ENCODE measurements around the gene PCDHGA3.
"Not testable (repeated sequence)": the region's sequence is repeated elsewhere in the genome, so short reads cannot be mapped to it uniquely, and the experiment has no call there.

Gene PCDHGA3

DNA sequence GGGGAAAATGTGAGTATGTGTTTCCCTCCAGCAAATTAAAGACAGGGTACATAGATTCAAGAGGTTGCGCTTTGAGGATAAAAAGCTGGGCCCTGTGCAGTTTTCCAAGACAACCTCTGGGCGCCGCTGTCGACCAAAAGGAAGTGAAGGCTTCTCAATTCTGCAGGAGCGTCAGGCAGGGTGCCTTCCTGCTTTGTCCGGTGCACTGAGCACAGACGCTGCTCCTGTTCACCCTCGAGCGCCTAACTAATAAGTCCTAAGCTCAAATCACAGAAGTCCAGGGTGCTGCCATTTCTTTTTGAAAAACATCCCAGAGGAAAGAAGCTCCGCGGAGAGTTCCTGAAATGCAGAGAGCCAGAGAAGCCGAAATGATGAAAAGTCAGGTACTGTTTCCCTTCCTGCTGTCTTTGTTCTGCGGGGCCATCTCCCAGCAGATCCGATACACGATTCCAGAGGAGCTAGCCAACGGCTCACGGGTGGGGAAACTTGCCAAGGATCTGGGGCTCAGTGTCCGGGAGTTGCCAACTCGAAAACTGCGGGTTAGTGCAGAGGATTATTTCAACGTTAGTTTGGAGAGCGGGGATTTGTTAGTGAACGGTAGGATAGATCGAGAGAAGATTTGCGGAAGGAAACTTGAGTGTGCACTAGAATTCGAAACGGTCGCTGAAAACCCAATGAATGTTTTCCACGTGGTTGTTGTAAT, 6.4 kb downstream of the PCDHGA3 start, which contains the start of gene PCDHGB1:
TSS of gene PCDHGB1 (plus strand) at position 183 of the 703 bp plus-strand sequence. CDS start at position 345, 162 bp downstream.
- DNase-seq, result no peak

DNA sequence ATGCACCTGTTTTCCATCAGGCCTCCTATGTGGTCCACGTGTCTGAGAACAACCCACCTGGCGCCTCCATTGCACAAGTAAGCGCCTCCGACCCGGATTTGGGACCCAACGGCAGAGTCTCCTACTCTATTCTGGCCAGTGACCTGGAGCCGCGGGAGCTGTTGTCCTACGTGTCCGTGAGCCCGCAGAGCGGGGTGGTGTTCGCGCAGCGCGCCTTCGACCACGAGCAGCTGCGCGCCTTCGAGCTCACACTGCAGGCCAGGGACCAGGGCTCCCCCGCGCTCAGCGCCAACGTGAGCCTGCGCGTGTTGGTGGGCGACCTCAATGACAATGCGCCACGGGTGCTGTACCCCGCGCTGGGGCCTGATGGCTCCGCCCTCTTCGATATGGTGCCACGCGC, 8.0 kb downstream of the PCDHGA3 start:
- no peak for DNase-seq

DNA sequence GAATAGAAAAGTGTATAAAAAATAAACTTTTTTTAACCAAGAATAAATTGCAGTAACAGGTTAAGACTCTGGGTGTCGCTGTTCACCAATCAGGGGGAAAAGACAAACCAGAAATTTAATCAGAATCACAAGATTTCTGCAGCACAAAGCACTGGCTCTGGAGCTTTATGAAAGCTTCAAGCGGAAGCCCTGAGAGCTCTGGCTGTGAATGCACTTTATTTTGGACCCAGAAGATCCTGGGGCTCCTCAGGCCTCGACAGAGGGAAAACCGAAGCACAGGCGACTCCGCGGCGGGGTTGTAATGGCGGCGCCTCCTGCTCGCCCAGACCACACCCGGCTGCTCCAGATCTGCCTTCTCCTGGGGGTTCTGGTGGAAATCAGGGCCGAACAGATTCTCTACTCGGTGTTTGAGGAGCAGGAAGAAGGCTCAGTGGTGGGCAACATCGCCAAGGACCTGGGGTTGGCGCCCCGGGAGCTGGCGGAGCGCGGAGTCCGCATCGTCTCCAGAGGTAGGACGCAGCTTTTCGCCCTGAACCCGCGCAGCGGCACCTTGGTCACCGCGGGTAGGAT, 11.4 kb downstream of the PCDHGA3 start, which contains the start of gene PCDHGA4:
TSS of gene PCDHGA4 (plus strand) at position 122 of the 570 bp plus-strand sequence. CDS start at position 209, 87 bp downstream.
- no peak for DNase-seq

DNA sequence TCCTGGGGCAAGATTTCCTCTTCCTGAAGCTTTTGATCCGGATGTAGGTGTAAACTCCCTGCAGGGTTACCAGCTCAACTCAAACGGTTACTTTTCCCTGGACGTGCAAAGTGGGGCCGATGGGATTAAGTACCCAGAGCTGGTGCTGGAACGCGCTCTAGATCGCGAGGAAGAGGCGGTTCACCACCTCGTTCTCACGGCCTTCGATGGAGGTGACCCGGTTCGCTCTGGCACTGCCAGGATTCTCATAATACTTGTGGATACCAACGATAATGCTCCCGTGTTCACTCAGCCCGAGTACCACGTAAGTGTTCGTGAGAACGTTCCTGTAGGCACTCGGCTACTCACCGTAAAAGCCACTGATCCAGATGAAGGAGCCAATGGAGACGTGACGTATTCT, 12.0 kb downstream of the PCDHGA3 start:
- no peak for DNase-seq

DNA sequence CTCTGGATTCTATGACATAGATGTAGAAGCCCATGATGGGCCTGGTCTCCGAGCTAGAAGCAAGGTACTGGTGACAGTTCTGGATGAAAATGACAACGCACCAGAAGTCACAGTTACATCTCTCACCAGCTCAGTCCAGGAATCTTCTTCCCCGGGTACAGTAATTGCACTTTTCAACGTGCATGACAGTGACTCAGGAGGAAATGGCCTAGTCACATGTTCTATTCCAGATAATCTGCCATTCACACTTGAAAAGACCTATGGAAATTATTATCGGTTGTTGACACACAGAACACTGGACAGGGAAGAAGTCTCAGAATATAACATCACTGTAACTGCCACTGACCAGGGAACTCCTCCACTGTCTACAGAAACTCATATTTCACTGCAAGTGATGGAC, 12.5 kb downstream of the PCDHGA3 start:
- DNase-seq, result no peak

DNA sequence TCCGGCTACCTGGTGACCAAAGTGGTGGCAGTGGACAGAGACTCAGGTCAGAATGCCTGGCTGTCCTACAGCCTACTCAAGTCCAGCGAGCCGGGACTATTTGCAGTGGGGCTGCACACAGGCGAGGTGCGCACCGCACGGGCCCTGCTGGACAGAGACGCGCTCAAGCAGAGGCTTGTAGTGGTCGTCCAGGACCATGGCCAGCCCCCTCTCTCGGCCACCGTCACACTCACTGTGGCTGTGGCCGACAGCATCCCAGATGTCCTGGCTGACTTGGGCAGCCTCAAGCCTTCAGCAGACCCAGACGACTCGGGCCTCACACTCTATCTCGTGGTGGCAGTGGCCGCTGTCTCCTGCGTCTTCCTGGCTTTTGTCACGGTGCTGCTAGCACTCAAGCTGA, 13.3 kb downstream of the PCDHGA3 start:
- no peak for DNase-seq

DNA sequence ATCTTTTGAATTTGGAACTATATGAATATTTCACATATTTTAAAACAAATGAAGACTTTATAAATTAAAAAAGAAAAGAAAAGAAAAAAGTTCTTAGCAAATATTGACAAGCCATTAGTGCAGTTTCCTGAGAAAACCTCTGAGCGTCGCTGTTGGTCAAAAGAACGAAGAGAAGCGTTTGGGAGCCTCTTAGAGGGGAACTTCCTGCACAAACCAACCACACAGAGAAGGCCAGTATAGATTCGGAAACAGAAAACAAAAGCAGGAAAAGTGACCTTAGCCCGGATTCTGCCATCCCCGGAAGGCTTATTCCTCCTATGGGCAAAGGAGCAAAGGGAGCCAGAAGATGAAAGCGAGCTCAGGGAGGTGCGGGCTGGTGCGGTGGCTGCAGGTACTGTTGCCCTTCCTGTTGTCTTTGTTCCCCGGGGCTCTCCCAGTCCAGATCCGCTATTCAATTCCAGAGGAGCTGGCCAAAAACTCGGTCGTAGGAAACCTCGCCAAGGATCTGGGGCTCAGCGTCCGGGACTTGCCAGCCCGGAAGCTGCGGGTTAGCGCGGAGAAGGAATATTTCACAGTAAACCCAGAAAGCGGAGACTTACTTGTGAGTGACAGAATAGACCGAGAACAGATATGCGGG, 16.3 kb downstream of the PCDHGA3 start, which contains the start of gene PCDHGB2:
TSS of gene PCDHGB2 (plus strand) at position 205 of the 637 bp plus-strand sequence. CDS start at position 347, 142 bp downstream.
- DNase-seq, result no peak

DNA sequence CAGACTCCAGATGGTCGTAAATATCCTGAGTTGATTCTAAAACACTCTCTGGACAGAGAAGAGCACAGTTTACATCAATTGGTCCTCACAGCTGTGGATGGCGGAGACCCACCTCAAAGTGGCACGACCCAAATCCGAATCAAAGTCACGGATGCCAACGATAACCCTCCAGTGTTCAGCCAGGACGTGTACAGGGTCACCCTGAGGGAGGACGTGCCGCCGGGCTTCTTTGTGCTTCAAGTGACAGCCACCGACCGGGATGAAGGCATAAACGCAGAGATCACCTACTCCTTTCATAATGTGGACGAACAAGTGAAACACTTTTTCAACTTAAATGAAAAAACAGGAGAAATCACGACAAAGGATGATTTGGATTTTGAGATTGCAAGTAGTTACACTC, 17.1 kb downstream of the PCDHGA3 start:
- DNase-seq, result no peak

DNA sequence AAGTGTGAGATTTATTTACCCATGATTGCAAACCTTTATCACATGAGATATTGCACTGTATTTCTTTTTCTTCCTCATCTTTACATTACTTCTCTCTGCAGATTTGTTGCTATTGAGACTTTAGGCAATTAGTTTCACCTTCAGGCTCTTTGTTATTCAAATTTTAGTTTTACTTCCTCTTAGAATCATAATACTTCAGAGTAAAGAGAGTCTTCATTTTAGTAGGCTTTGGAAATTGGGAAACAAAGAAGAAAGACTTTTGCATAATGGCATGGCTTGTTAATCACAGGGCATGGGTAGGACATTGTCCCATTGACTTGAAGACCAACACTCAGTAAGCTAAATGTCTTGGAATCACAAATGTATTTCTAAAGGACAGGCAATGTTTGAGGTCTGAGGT, 19.1 kb downstream of the PCDHGA3 start:
- DNase-seq, result no peak

DNA sequence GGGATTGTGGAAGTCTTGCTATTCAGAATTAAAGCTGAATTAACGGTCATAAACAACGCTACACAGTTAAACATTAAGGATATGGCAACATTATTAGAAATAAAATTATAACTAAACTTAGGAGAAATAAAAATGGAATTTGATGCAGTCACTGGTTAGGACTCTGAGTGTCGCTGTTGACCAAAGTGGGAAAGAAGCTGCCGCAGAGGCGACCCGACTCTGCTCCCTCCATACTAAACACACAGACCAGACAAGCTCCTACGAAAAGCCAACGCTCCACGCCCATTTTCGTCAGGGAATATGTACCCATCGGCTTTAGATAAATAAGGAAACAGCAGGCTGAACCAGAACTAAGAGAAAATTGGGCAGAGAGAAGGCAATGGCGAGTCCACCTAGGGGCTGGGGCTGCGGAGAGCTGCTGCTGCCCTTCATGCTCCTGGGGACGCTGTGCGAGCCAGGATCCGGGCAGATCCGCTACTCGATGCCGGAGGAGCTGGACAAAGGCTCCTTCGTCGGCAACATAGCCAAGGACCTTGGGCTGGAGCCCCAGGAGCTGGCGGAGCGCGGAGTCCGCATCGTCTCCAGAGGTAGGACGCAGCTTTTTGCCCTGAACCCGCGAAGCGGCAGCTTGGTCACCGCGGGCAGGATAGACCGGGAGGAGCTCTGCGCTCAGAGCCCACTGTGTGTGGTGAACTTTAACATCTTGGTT, 20.5 kb downstream of the PCDHGA3 start, which contains the start of gene PCDHGA5:
TSS of gene PCDHGA5 (plus strand) at position 211 of the 709 bp plus-strand sequence. CDS start at position 380, 169 bp downstream.
- no peak for DNase-seq

DNA sequence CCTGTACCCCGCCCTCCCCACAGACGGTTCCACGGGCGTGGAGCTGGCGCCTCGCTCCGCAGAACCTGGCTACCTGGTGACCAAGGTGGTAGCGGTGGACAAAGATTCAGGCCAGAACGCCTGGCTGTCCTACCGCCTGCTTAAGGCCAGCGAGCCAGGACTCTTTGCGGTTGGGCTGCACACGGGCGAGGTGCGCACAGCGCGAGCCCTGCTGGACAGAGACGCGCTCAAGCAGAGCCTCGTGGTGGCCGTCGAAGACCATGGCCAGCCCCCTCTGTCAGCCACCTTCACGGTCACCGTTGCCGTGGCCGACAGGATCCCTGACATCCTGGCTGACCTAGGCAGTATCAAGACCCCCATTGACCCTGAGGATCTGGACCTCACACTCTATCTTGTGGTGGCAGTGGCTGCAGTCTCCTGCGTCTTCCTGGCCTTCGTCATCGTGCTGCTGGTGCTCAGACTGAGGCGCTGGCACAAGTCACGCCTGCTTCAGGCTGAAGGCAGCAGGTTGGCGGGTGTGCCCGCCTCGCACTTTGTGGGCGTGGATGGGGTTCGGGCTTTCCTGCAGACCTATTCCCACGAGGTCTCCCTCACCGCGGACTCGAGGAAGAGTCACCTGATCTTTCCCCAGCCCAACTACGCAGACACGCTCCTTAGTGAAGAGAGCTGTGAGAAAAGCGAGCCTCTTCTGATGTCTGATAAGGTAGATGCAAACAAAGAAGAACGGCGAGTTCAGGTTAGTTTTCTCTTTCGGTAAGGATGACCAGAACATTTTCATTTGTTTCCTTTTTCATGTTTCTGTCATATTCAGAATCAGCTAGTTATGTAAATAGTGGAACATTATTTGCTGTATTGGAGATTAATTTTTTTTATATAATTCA, 22.6 kb downstream of the PCDHGA3 start:
- DNase-seq, result no peak

DNA sequence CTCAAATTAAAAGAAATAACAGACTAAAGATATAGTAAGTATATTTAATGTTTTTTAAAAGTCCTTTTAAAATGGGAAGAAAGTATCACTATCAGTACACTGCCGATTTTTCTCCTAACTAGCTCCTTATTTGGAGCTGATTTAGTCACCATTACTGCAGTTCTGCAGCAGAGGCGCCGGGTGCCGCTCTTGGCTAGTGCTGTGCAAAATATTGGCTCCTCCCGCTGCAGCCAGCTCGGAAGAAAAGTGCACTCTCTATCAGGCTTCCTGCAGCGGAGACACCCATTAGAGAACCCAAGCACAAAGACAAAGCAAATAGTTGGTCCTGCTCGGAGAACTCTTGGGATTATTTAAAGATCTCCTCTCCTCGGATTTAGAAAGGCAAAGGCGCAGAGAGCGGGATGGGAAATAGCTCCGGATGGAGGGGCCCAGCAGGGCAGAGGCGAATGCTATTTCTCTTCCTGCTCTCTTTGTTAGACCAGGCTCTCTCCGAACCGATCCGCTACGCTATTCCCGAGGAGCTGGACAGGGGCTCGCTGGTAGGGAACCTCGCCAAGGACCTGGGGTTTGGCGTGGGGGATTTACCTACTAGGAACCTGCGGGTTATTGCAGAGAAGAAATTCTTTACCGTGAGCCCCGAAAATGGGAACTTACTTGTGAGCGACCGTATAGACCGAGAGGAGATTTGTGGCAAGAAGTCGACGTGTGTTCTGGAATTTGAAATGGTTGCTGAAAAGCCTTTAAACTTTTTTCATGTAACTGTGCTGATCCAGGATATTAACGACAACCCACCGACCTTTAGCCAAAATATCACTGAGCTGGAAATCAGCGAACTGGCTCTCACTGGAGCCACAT, 26.6 kb downstream of the PCDHGA3 start, which contains the start of gene PCDHGB3:
TSS of gene PCDHGB3 (plus strand) at position 249 of the 855 bp plus-strand sequence. CDS start at position 402, 153 bp downstream.
- DNase-seq, result no peak

DNA sequence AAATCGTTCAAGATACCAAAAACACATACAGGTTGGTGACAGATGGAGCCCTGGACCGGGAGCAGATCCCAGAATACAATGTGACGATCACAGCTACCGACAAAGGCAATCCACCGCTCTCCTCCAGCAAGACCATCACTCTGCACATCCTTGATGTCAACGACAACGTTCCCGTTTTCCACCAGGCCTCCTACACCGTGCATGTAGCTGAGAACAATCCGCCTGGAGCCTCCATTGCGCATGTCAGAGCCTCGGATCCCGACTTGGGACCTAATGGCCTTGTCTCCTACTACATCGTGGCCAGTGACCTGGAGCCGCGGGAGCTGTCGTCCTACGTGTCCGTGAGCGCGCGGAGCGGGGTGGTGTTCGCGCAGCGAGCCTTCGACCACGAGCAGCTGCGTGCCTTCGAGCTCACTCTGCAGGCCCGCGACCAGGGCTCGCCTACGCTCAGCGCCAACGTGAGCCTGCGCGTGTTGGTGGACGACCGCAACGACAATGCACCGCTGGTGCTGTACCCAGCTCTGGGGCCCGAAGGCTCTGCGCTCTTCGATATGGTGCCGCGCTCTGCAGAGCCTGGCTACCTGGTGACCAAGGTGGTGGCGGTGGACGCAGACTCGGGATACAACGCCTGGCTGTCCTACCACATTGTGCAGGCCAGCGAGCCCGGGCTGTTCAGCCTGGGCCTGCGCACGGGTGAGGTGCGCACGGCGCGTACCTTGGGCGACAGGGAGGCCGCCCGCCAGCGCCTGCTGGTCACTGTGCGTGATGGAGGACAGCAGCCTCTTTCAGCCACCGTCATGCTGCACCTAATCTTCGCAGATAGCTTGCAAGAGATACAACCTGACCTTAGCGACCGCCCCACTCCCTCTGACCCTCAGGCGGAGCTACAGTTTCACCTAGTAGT, 28.2 kb downstream of the PCDHGA3 start:
- no peak for DNase-seq

DNA sequence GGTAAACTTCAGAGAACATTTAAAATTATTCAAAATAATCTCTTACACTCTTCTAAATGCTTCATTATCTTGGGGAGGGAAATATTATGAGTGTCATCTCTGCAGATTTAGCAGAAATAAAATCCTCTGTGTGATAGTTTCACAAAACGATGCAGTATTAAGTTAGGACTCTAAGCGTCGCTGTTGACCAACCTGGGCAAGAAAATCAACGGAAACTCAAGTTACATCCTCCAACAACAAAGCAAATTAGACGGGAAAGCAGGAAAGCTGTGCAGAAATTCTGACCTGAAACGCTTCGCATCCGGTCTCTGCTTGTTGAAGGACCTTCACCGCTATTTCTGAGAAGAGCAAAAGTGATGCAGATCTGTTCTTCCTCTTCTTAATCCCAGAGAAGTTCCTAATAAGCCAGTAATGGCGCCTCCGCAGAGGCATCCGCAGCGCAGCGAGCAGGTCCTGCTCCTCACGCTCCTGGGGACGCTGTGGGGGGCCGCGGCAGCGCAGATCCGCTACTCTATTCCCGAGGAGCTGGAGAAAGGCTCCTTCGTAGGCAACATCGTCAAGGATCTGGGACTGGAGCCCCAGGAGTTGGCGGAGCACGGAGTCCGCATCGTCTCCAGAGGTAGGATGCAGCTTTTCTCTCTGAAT, 30.2 kb downstream of the PCDHGA3 start, which contains the start of gene PCDHGA6:
TSS of gene PCDHGA6 (plus strand) at position 219 of the 645 bp plus-strand sequence. CDS start at position 412, 193 bp downstream.
- no peak for DNase-seq

DNA sequence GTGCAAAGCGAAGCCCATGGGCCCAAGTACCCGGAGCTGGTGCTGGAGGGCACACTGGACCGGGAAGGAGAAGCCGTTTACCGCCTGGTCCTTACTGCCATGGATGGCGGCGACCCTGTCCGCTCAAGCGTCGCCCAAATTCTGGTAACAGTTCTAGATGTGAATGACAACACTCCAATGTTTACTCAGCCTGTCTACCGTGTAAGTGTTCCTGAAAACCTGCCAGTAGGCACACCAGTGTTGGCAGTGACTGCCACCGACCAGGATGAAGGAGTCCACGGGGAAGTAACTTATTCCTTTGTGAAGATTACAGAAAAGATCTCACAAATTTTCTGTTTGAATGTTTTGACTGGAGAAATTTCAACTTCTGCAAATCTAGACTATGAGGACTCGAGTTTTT, 31.0 kb downstream of the PCDHGA3 start:
- DNase-seq, result no peak

DNA sequence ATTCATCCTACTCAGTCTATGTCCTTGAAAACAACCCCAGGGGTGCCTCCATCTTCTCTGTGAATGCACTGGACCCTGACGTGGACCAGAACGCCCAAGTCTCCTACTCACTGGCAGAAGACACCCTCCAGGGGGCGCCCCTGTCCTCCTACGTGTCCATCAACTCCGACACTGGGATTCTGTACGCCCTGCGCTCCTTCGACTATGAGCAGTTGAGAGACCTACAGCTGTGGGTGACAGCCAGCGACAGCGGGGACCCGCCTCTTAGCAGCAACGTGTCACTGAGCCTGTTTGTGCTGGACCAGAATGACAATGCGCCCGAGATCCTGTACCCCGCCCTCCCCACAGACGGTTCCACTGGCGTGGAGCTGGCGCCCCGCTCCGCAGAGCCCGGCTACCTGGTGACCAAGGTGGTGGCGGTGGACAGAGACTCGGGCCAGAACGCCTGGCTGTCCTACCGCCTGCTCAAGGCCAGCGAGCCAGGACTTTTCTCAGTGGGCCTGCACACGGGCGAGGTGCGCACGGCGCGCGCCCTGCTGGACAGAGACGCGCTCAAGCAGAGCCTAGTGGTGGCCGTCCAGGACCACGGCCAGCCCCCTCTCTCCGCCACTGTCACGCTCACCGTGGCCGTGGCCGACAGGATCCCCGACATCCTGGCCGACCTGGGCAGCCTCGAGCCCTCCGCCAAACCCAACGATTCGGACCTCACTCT, 32.0 kb downstream of the PCDHGA3 start:
- DNase-seq, result not testable (repeated sequence)

DNA sequence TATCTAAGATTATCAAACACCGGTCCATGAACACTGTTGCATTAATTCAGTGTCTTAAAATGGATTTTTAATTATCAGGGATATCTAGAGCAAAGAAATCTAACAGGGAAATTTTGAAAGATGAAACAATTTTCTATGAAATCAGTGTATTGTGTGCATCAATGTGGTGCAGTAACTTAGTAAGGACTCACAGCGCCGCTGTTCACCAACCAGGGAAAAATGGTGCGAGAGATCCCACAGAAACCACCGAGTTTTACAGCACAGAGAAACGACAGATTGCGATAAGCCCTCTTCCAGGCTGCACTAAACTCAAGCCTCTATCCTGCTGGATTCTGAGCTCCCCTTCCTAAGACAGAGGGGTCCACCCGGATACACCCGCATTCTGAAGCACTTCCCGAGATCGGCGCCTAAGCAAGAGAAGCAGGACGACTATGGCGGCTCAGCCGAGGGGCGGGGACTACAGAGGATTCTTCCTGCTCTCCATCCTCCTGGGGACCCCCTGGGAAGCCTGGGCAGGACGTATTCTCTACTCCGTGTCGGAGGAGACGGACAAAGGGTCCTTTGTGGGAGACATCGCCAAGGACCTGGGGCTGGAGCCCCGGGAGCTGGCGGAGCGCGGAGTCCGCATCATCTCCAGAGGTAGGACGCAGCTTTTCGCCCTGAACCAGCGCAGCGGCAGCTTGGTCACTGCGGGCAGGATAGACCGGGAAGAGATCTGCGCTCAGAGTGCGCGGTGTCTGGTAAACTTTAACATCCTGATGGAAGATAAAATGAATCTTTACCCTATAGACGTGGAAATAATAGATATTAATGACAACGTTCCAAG, 39.1 kb downstream of the PCDHGA3 start, which contains the start of gene PCDHGA7:
TSS of gene PCDHGA7 (plus strand) at position 274 of the 826 bp plus-strand sequence. CDS start at position 432, 158 bp downstream.
- DNase-seq, result no peak

All from Kasumi-1 (cell line).